Forelimb muscle (tissue), 1 donor: ENCODE measurements around the gene CASP9. TPM values are rescaled to one million over a fixed set of nuclear protein-coding genes. Genes with fewer than 3 reads are reported as not detected.
"Not testable (repeated sequence)": the region's sequence is repeated elsewhere in the genome, so short reads cannot be mapped to it uniquely, and the experiment has no call there.

Source experiments
- DNase-seq: peaks from one replicate; pipeline ENCODE4 v3.0.0-alpha.2; 2013; ENCODE audit warnings: low read depth
- polyA plus RNA-seq: library from polyadenylated mRNA; unstranded; fragments of 120-200 nt; gene quantifications from one replicate; pipeline ENCODE4 v1.2.1, GENCODE V29; 2013; ENCODE audit not compliant: insufficient read length

CASP9 gene
- polyA plus RNA-seq, 1 donor, result 19.1 TPM

DNA sequence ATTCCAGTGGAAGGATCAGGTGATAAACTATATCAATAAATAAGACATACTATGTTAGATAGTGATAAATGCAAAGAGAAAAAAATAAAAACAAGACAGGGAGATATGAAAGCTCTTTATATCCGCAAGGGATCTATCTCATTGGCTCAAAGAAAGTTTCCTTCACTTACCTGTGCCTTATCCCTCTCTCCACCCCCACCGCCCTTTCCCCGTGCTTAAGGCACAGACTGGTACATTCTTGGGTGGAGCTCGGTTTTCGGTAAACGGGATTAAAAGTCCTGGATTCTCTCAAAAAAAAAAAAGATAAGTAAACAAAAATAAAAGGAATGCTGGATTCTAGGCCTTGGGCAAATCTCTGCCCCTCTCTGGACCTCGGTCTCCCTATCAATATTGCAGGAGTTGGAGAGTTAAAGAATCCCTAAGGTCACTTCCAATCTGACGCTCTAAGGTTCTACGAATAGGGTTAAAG is 2.0 kb upstream of the CASP9 start:
- DNase-seq, result no peak

DNA sequence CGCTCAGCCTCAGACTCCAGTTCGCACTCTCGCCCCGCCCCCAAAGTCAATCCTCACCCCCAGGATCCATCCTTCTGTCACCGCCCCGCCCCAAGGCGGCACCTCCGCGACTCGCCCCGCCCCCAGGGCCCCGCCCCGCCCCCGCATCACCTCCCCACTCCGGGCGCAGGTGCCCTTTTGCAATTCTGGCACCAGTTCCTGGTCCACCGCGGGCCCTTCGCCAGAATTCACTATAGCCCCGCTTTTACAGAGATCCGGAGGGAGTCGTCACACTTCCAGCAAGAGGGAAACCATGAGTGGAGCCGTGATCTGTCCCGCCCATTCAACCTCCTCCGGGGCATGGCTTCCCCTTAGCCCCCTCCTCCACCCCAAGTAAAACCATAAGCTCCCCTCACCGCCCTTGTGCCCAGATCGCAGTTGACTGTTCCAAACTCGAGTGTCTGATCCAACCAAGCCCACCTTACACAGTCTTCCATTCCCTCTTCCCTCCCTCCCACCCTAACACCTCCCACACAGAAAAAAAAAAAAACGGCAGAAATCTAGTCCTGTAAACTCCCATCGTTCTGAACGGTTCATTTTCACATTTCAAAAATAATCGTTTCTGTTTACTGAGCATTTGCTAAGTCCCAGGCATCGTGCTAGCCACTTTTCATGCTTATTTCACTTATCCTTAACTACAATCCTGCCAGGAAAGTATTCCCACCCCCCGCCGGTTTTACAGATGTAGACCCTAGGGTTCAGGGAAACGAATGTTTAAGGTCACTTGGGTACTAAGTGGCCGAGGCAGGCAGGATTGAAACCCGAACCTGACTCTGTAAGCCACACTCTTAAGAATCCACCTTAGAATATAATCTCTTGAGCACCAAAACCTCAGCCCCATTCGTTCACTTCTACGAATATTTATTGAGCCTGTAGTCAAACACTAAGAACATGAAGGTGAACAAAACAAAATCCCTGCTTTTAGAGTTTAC is 1.3 kb upstream of the CASP9 start:
- peak; percentile 94 for DNase-seq

DNA sequence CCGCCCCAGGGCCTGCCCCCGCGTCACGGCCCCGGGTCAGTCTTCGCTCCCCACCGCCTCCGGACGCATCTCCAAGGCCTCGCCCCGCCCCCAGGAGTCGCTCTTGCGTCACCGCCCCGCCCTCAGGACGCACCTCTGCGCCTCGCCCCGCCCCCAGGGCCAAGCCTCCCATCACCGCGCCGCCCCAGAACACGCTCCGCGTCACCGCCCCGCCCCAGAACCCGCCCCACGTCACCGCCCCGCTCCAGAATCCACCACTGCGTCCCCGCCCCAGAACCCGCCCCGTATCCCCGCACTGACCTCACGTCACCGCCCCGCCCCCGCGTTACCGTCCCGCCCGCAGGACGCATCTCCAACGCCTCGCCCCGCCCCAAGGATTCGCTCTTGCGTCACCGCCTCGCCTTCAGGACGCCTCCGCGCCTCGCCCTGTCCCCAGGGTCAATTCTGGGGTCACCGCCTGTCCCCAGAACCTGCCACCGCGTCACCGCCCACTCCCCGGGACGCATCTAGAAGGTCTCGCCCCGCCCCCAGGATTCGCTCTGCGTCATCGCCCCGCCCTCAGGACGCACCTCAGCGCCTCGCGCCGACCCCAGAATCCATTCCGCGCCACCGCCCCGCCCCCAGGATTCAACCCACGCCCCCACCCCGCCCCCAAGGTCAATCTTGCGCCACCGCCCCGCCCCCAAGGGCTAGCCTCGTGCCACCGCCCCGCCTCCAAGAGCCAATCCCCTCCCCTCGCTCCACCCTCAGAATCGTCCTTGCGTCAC is 451 bp upstream of the CASP9 start:
- DNase-seq, result peak; percentile 57

DNA sequence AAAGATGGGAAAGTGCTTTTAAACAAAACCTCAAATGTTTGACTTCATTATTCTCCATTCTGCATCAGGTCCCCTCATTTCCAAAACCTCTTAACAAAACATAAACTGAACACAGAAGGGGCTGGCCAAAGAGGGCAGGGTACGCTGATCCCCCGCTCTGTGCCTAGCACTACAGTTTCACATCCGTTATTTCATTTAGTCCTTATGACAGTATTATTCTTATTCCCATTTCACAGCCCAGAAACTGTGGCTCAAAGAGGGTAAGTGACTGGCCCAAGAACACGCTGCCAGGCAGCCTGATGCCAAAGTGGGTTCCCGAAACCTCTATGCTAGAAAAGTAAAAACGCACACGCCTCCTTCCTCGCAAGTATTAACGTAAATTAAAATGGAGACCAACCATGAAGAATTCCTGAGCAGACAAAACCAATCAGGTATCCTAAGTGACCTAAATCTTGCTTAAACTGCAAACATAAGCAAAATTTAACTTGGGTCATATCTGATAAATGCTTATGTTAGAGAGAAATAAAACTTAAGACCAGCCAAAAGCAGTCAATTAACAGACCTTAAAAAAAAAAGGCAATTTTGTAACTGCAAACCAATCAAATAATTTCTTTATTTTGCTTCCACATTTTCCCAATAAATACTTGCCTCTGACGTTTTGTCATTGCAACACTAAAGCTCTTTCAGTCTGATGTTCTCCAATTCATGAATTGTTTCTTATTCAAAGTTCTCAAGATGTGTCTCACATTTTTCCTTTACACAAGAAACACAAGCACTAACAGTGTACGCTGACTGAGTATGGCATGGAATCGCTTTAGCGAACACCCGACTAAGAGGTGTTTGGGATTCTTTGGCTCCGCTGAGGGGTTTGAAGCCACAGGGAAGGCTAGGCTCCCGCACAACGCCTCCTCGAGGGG is 653 bp downstream of the CASP9 start:
- DNase-seq, result no peak

DNA sequence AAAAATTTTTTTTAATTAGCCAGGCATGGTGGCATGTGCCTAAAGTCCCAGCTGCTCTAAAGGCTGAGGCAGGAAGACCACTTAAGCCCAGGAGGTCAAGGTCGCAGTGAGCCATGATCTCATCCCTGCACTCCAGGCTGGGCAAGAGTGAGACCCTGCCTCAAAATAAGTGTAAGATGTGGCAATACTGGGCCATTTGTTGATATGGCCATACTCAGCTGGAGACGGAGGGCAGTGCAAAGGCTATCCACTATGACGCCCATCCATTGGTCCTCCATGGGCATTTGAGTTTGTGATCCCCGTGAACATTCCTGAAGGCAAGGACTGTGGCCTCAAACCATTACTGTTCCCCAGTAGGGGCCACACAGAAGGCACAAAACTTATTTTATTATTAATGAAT is 1.5 kb downstream of the CASP9 start:
- DNase-seq, result no peak

DNA sequence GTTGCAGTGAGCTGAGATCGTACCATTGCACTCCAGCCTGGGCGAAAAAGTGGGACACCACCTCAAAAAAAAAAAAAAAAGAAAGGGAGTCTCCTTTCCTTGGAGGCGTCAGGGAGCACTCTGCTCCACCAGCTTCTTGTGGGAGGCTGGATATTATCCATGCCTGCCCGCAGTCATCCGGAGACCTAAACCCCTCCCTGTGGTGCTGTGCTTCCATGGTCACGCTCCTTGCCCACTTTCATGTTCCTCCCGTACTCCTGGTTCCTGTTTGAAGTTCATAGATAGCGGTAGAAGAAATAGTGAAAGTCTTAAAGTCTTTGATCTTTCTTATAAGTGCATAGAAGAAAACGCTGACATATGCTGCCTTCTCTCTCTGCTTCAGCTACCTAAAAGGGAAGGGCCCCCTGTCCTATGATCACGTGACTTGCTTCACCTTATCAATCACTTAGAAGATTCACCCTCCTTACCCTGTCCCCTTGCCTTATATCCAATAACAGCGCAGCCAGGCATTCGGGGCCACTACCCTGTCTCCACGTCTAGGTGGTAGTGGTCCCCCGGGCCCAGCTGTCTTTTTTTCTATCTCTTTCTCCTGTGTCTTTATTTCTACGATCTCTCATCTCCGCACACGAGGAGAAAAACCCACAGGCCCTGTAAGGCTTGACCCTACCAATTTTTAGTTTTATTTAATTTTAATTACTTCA is 2.7 kb downstream of the CASP9 start:
- not testable (repeated sequence) for DNase-seq

DNA sequence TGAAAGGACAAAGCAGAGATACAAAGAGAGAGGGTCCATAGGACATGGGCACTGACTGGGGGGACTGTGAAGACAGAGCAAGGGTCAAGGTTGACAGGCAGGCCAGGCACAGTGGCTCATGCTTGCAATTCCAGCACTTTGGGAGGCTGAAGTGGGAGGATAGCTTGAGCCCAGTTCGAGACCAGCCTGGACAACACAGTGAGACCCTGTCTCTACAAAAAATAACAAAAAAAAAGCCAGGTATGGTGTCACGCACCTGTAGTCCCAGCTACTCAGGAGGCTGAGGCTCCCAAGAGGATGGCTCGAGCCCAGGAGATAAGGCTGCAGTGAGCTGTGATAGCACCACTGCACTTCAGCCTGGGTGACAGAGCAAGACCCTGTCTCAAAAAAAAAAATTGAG is 4.4 kb downstream of the CASP9 start:
- no peak for DNase-seq

DNA sequence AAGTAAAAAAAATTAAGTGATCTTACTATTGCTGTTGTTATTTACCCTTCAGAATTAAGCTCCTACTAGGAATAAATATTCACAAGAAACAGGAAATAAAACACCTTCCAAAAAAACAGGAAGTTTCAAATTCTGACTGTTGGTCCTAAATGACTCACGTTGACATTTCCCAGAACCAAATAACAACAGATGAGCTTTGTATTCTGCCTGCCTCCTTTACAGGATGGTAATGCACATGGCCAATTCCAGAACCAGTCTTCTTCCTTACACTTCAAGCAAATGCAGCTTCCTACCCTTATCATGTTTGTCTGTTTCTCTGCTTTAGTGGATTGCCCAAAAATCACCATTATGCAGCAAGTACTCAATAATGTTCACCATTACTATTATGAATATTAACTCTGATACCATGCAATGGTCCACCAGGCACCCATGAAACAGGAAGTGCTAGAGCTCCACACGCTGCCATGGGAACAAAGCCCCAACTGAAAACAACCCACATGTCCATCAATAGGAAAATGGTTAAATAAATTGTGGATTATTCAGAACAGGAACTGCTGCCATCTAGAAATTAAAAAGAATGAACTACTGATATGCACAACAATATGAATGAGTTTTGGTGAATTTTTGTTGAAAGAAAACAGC is 8.9 kb downstream of the CASP9 start:
- DNase-seq, result no peak

DNA sequence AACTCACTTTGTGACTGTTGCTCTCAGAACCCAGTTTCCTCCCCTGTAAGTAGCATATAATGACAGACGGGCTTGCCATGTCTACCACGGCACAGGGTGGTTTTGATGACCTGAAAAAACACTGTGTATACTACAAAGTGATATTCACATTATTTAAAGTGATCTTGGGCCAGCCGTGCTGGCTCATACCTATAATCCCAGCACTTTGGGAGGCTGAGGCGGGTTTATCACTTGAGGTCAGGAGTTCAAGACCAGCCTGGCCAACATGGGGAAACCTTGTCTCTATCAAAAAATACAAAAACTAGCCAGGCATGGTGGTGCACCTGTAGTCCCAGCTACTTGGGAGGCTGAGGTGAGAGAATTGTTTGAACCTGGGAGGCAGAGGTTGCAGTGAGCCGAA is 9.5 kb downstream of the CASP9 start:
- not testable (repeated sequence) for DNase-seq

DNA sequence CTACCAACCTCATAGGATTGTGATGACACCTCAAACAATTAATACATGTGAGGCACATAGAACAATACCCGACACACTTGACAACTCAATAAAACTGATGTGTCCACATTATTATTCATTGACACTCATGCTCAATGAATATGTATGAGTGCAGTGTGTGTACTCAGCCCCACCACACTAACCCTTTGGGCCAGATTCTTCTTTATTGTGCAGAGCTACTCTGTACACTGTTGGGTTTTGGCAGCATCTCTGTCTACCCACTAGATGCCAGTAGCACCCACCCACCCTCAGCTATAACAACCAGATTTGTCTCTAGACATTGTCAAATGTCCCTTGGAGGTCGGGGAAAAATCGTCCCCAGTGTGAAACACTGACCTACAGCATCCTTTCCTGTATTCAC is 10.1 kb downstream of the CASP9 start:
- DNase-seq, result no peak

DNA sequence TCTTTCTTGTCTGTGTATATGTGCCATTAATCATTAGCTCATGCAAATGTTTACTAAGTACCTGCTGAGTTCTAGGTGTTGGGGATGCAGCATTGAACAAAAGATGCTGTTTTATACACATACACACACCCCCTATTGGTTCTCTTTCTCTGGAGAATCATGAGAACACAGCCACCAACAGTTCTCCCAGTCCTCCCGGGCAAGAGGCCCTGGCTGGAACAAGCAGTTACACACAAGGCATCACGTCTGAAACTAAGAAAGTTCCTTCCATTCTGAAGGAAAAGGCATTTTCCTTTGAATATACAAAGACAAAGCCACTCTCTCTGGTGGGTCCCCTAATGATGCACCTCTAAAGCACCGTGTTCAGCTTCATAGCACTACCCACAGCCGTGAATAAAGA is 10.8 kb downstream of the CASP9 start:
- DNase-seq, result no peak

DNA sequence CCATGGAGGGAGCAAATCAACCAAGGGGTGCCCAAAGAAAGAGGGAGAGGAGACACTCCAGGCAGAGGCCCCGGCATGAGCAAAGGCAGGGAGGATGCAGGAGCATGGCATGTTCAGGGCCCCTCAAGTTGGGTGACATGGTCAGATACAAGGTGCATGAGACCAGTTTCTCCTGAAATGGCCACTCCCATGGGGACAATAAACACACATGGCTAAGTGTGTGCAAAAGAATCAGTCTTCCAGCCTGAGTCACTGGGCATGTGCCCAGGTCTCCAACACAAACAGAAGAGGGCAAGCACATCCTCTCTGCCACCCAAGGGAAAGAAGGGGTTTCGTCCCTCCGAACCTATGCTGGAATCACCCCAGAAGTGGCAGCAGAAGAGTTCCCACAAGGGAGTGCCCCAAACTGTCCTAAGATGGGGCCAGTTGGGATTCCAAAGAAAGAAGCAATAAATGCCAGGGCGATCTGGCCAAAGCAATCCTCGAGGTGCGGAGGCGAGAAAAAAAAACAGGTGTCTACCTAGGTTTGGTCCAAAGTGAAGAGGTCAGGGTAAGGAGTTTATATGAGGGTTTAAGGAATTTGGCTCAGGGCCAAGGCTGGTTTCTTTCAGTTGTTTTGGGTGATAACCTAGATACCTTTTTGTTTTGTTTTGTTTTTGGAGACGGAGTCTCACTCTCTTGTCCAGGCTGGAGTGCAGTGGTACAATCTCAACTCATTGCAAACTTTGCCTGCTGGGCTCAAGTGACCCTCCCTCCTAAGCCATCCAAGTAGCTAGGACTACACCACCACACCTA is 13.2 kb downstream of the CASP9 start:
- no peak for DNase-seq

DNA sequence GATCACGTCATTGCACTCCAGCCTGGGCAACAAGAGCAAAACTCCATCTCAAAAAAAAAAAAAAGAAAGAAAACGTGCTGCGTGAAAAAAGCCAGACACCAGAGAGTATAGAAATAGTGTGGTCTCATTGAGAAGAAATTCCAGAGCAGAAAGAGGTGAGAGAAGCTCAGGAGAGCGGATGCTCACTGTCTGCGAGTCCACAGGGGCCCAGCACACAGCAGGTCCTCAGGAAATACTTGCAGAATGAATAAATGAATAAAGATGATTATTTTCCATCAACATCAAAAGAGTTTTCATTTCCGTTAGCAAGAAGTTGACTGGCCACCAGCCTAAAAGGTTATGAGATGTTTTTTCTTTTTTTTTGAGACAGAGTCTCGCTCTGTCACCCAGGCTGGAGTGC is 14.4 kb downstream of the CASP9 start:
- DNase-seq, result no peak

DNA sequence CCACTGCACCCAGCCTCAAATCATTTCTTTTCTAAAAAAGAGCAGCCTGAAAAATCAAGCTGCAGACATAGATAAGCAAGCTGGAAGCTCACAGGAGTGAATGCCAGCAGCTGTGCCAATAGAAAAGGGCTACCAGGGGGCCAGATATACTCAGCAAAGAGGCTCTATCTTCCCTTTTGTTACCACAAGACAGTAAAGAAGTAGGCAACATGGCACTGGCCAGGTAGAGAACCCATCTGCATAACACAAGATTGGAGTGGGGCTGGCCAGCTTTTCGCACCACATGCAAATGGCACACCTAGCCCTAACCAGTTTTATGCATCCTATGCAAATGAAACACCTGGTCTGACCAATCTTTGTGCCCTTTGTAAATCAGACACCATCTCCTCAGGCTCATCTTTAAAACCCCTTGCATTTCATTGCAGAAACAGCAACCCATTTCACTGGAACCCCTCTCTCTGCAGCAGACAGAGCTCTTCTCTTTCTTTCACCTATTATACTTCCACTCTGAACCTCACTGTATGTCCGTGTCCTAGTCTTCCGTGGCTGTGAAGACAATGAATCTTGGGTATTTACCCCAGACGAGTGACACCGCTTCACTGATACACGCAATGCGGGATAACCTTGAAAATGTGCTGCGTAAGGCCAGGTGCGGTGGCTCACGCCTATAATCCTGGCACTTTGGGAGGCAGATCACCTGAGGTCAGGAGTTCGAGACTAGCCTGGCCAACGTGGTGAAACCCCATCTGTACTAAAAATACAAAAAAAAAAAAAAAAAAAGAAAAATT is 15.1 kb downstream of the CASP9 start:
- no peak for DNase-seq

DNA sequence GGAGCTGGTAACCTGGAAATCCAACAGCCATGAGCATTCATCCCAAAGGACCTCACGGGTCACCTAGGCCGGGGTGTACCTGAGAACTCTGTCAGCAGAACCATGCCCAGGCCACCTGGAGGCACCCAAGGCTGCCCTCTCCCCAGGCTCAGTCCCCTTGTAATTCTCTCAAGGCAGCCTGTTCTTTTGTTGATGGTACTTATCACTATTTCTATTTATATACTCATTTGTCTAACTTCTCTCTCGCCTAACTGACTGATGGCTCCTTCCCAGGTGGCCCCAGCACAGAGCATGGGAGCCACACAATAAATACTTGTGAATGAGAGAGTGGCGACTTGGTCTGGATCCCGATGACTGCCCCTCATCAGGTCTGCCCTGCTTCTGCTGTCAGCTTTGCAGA is 16.7 kb downstream of the CASP9 start:
- DNase-seq, result no peak

DNA sequence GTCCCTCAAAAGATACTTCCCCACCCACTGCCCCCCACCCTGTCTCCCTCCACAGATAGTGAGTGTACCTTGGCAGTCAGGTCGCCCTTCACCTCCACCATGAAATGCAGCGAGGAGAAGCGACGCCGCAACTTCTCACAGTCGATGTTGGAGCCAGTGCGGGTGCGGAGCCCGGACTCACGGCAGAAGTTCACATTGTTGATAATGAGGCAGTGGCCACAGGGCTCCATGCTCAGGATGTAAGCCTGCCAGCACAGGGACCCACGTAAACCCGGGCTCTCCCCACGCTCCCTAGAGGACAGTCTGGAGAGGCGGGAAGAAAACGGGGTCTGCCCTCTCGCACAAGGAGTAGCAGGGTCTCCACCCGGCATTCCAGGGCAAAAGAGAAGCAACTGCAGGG is 17.2 kb downstream of the CASP9 start:
- DNase-seq, result no peak

DNA sequence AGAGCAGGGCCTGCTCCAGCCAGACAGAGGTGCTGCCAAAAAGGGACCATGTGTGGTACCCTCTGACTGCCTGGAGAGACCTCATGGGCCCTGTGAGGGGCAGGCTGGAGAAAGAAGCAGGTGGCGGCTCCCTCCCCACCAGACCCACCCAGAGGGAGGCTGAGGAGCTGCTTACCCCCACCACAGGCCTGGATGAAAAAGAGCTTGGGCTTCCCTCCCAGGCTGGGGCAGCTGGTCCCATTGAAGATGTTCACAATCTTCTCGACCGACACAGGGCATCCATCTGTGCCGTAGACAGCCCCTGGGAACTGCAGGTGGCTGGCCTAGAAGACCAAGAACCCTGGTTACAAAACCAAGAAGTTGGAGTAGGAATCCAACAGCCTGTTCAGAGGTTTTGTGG is 19.6 kb downstream of the CASP9 start:
- DNase-seq, result no peak

DNA sequence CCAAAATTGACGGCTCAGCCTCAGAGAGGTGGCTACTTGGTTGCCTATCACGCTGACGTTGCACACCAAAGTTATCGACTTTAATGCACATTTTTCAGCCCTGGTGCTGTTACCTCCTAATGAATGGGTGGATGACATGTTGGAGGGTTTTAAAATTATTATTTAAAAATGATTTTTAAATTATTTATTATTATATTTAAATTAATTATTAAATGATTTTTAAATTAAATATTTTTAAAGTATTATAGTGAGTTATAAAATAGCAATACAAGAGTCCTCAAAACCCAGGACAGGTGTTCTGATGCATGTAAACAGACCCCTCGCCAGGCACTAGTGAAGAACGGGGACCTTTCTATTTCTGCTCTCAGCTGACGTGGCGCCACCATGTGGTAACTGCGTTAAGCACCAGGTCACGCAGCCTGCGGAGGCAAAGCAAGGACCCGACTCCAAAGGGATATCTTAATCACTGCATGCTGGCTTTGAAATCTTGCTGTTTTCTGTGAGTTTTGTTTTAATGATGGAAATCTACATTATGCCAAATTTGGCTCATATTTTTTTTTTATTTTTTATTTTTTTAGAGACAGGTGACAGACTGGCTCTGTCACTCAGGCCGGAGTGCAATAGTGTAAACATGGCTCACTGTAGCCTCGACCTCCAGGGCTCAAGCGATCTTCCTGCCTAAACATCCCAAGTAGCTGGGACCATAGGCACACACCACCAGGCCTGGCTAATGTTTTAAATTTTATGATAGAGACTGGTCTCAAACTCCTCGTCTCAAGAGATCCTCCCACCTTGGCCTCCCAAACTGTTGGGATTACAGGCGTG is 22.6 kb downstream of the CASP9 start:
- no peak for DNase-seq
